ENCODE measurements around the gene S100P.
"Not testable (repeated sequence)": the region's sequence is repeated elsewhere in the genome, so short reads cannot be mapped to it uniquely, and the experiment has no call there.

S100P gene

GRCh38 chr4:6724421-6725111 is 30.9 kb downstream of the S100P start:
- no peak for DNase-seq (ENCODE audit: low read depth)

- not testable (repeated sequence) for DNase-seq (ENCODE audit: low read depth)
Observed at GRCh38 chr4:6725427-6725961, 31.8 kb downstream of the S100P start.

- no peak for DNase-seq (ENCODE audit: low read depth)
Observed at GRCh38 chr4:6727081-6727942, 33.6 kb downstream of the S100P start.

- no peak for DNase-seq (ENCODE audit: low read depth)
Observed at GRCh38 chr4:6727943-6728250, 34.2 kb downstream of the S100P start.

- no peak for DNase-seq (ENCODE audit: low read depth)
Observed at GRCh38 chr4:6728320-6729029, 34.8 kb downstream of the S100P start.

- DNase-seq (ENCODE audit: low read depth) = no peak
Observed at GRCh38 chr4:6730603-6731317, 37.1 kb downstream of the S100P start.

- no peak for DNase-seq (ENCODE audit: low read depth)
Observed at GRCh38 chr4:6731318-6731675, 37.6 kb downstream of the S100P start.

- no peak for DNase-seq (ENCODE audit: low read depth)
Observed at GRCh38 chr4:6731780-6732179, 38.1 kb downstream of the S100P start.

GRCh38 chr4:6732441-6733357 is 39.0 kb downstream of the S100P start:
- peak; percentile 57 for DNase-seq (ENCODE audit: low read depth)

GRCh38 chr4:6733358-6734164 is 39.9 kb downstream of the S100P start:
- DNase-seq (ENCODE audit: low read depth) = no peak

GRCh38 chr4:6734165-6734786 is 40.6 kb downstream of the S100P start:
- no peak for DNase-seq (ENCODE audit: low read depth)

- DNase-seq (ENCODE audit: low read depth) = no peak
Observed at GRCh38 chr4:6739920-6740319, 46.2 kb downstream of the S100P start.

- no peak for DNase-seq (ENCODE audit: low read depth)
Observed at GRCh38 chr4:6740347-6740746, 46.7 kb downstream of the S100P start.

GRCh38 chr4:6742507-6742906 is 48.8 kb downstream of the S100P start:
- DNase-seq (ENCODE audit: low read depth) = no peak

- no peak for DNase-seq (ENCODE audit: low read depth)
Observed at GRCh38 chr4:6742989-6743388, 49.3 kb downstream of the S100P start.

All from GM04504 (cell line).